ENCODE measurements around the gene SPTBN4. TPM values are rescaled to one million over a fixed set of nuclear protein-coding genes. Genes with fewer than 3 reads are reported as not detected.
"Not testable (repeated sequence)": the region's sequence is repeated elsewhere in the genome, so short reads cannot be mapped to it uniquely, and the experiment has no call there.

The SPTBN4 gene
- total RNA-seq, 1 experiment from 2014 or later: 0.84 TPM

- DNase-seq (ENCODE audit: low read depth): peak; percentile 96
Measured at GRCh38 chr19:40614622-40615411, 148.0 kb downstream of the SPTBN4 start.

- DNase-seq (ENCODE audit: low read depth): no peak
Measured at GRCh38 chr19:40616178-40616577, 149.4 kb downstream of the SPTBN4 start.

- DNase-seq (ENCODE audit: low read depth): no peak
Measured at GRCh38 chr19:40616941-40617340, 150.1 kb downstream of the SPTBN4 start.

- DNase-seq (ENCODE audit: low read depth): no peak
Measured at GRCh38 chr19:40617961-40618360, 151.2 kb downstream of the SPTBN4 start.

GRCh38 chr19:40619333-40620160 is 152.7 kb downstream of the SPTBN4 start:
- no peak for DNase-seq (ENCODE audit: low read depth)

- no peak for DNase-seq (ENCODE audit: low read depth)
Measured at GRCh38 chr19:40620161-40620485, 153.3 kb downstream of the SPTBN4 start.

- no peak for DNase-seq (ENCODE audit: low read depth)
Measured at GRCh38 chr19:40621283-40621682, 154.5 kb downstream of the SPTBN4 start.

GRCh38 chr19:40621966-40622772 is 155.4 kb downstream of the SPTBN4 start:
- no peak for DNase-seq (ENCODE audit: low read depth)

- DNase-seq (ENCODE audit: low read depth): no peak
Measured at GRCh38 chr19:40622773-40623075, 155.9 kb downstream of the SPTBN4 start.

GRCh38 chr19:40623403-40624251 is 156.8 kb downstream of the SPTBN4 start:
- DNase-seq (ENCODE audit: low read depth): no peak

- not testable (repeated sequence) for DNase-seq (ENCODE audit: low read depth)
Measured at GRCh38 chr19:40624369-40625153, 157.8 kb downstream of the SPTBN4 start.

- DNase-seq (ENCODE audit: low read depth): no peak
Measured at GRCh38 chr19:40625406-40626120, 158.8 kb downstream of the SPTBN4 start.

Other genes with a start within 250 kb of the SPTBN4 start
- not detected in 2 replicates for gene TTC9B, start 248.6 kb upstream of the SPTBN4 start, total RNA-seq (2014; rRNA removed; shearing (Covaris generic))
- gene CCNP, start 240.3 kb upstream of the SPTBN4 start, total RNA-seq (2014; rRNA removed; shearing (Covaris generic)): 0.29 TPM in 1 of 2 replicates, not detected in the other
- gene AKT2, start 181.7 kb upstream of the SPTBN4 start, total RNA-seq (2014; rRNA removed; shearing (Covaris generic)): 53.5 and 65.1 TPM in 2 replicates
- gene C19orf47, start 118.6 kb upstream of the SPTBN4 start, total RNA-seq (2014; rRNA removed; shearing (Covaris generic)): 7.2 and 8.9 TPM in 2 replicates
- gene PLD3, start 118.3 kb upstream of the SPTBN4 start, total RNA-seq (2014; rRNA removed; shearing (Covaris generic)): 179 and 262 TPM in 2 replicates
- under 0.01 TPM in 1 of 2 replicates, not detected in the other for gene HIPK4, start 76.8 kb upstream of the SPTBN4 start, total RNA-seq (2014; rRNA removed; shearing (Covaris generic))
- 0.72 and 1.2 TPM in 2 replicates for gene PRX, start 53.6 kb upstream of the SPTBN4 start, total RNA-seq (2014; rRNA removed; shearing (Covaris generic))
- 13.2 and 17.1 TPM in 2 replicates for gene SERTAD1, start 41.0 kb upstream of the SPTBN4 start, total RNA-seq (2014; rRNA removed; shearing (Covaris generic))
- gene SERTAD3, start 22.7 kb upstream of the SPTBN4 start, total RNA-seq (2014; rRNA removed; shearing (Covaris generic)): 29.4 and 32.3 TPM in 2 replicates
- 77.4 and 101 TPM in 2 replicates for gene BLVRB, start 1.3 kb upstream of the SPTBN4 start, total RNA-seq (2014; rRNA removed; shearing (Covaris generic))
- gene SHKBP1, start 109.9 kb downstream of the SPTBN4 start, total RNA-seq (2014; rRNA removed; shearing (Covaris generic)): 31.0 and 33.3 TPM in 2 replicates
- gene LTBP4, start 134.4 kb downstream of the SPTBN4 start, total RNA-seq (2014; rRNA removed; shearing (Covaris generic)): 21.5 and 22.0 TPM in 2 replicates
- 11.8 and 13.2 TPM in 2 replicates for gene NUMBL, start 223.7 kb downstream of the SPTBN4 start, total RNA-seq (2014; rRNA removed; shearing (Covaris generic))
- 18.9 and 23.6 TPM in 2 replicates for gene COQ8B, start 249.9 kb downstream of the SPTBN4 start, total RNA-seq (2014; rRNA removed; shearing (Covaris generic))